Kasumi-1 (cell line): ENCODE data around the gene SLC7A4.

Experiments
- DNase-seq, 2 experiments: peaks; one replicate each; lab custom pipeline; 2025; lab: John Stamatoyannopoulos, UW

Gene SLC7A4

DNA sequence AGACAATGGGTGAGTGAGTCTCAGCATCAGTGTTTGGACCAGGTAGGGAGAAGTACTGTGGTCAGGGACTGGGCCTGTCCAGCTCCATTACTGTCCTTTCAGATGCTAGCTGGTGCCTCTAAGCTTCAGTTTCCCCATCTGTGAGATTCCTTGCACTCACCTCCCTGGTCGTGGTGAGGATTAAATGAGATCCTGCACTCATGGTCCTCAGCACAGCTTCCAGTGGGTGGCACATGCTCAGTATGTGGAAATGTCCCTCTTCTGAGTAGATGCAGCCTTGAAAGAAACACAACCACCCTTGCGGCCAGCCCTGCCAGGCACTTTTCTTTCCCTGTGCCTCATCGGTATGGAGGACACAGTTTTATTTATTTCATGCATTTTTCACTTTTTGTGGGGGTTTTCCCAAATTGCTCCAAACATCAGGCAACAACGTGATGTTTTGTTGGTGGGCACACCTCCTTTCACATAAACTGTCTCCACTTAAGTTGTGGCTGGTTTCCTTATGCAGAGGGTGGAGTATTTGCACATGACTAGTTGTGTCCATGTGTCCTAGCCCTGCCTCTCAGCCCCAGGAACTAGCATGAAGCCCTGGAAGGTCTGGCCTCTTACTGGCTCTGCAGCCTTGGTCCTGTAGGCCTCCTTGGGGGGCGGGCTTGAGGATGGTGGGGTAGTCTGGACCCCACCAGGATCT lies 49.1 kb downstream of the SLC7A4 start:
- DNase-seq, result no peak

DNA sequence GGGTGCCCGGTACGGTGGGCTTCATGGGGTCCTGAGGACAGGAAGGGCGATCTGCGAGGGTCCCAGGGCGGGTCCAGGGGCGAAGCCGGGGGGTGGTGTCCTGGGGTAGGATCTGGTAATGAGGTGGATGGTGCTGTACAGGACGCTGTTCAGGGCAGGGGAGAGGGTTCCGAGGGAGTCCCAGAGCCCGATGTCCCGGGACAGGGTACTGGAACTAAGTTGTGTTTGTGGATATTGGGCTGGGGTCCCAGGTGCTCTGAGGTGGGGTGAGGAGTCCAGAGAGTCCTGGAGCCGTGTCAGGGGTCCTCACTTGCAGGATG lies 49.8 kb downstream of the SLC7A4 start:
- no peak for DNase-seq

DNA sequence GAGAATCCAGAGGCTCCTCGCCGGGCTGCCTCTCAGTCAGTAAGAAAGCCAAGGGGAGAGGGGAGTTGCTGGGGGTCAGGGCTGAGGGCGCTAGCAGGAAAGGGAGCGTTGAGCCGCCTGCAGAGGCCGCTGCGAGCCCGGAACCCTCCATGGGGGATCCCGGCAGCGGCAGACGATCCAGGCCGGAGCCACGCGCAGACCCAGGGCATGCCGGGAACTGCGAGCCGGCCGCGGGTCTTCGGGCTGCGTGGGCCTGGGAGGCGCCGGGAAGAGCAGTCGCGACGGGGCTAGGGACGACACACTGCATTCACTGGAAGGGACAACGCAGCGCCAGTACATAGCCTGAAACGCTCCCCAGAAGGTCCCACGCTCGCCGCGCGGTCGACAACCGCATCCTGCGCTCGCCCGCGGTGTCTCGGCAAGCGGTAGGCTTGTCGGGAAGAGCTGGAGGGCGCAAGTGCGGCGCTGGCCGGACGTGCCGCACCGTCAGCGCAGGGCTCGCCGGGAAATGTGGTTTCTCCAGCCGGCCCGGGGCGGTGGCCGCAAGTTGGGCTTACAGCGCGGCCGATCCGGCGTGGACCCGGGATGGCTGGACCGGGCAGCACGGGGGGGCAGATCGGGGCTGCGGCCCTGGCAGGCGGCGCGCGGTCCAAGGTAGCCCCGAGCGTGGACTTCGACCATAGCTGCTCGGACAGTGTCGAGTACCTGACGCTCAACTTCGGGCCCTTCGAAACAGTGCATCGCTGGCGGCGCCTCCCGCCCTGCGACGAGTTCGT lies 50.4 kb downstream of the SLC7A4 start, which contains the start of gene LZTR1:
TSS of gene LZTR1 (plus strand) at position 511 of the 776 bp plus-strand sequence. CDS start at position 586, 75 bp downstream.
- DNase-seq, result peak; percentile 82

DNA sequence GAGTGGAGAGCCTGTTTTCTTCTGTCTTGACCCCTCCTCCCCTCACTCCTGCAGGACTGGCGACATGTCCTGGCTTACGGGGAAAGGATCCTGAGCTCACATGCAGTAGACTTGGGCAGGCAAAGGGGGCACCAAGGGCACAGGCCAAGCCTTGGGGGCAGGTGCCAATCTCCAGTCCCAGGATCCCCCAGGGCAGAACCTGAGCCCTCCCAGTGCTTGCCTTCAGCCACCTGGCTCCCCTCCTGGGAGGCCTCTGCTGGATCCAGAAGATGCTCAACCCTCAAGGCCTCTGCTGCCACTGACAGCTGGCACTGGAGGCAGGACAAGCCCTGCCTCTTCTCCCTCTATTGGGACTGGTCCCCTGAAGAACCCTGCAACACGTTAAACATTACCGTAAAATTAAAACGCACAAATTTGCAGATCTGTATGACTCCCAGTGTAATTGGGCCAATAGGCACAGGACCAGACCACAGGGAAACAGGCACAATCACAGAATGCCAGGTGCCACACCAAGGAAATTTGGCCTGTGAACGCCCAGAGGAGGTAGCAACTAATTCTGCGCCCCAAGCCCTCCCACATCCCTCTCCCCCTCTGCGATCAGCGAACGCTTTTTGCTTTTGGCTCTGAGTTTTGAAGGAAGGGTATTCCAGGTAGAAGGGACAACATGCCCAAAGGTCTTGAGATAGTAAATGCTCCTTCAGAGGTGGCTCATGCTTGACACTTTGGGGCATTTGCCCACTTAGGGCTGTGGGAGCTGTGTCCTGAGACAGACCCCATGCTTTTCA lies 51.2 kb downstream of the SLC7A4 start:
- DNase-seq, result no peak

DNA sequence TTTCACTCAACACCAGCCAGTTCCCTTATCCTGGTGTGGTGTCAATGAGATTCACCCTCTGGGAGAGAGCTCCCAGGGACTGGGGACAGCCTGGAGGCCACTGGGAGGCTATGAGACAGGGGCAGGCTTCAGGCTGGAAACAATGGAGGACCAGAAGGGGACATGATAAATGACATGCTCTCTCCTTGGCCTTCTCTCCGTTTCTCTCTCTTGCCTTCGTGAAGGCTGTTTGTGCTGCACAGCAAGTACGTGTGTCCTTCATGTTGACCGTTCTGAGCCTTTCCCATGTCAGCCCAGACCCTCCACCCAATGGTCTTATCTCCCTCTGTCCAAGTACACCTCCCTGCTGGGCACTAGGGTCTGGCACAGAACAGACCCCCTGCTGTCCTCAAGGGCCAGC lies 51.8 kb downstream of the SLC7A4 start:
- DNase-seq, result no peak

DNA sequence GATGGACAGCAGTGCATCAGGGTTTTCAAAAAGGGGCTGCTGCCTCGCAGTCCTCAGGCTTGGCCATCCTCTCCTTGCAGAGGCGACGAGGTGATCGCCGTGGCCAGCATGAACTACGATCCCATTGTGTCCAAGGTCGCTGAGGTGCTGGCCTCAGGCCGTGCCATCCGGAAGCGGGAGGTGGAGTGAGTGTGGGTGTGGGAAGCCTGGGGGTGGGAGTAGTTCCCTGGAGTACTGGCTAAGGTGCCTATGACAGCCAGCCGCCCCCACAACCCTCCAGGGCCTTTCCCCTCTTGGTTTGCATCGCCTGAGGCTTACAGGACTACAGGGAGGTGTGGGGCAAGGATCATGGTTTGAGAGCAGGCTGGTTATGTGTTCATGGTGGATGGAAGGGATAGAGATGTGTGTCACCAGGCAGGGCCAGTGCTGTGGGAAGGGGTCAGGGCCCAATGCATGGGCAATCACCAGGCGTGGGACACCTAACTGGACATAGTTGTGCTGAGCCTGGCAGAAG lies 52.4 kb downstream of the SLC7A4 start:
- no peak for DNase-seq

DNA sequence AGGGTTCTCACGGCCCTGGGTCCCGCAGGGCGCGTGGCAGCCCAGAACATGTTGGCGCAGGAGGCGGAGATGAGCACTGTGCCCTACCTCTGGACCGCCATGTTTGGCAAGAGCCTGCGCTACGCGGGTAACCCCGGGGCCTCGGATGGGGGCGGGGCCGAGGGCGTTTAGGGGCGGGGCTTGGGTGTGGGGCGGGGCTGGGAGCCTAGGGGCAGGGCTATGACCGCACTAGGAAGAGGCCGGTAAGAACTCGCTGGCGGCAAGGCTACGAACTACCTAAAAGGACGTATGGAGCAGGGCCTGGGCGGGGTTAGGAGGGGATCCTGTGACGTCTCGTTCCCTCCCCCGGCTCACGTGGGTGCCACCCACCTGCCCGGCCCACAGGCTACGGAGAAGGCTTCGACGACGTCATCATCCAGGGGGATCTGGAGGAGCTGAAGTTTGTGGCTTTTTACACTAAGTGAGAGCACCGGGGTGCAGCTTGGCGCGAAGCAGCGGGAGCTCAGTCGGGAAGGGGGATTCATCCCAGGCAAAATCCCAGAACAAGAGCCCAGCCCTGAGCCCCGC lies 53.0 kb downstream of the SLC7A4 start:
- DNase-seq, result no peak
